ENCODE data around the gene GHRL.

GHRL gene

GRCh38 chr3:10305331-10305902 lies 12.7 kb upstream of the GHRL start:
- no peak overlapping the region for H2AFZ ChIP-seq (ENCODE audit: low read depth, low read length)
- H3K9me3 ChIP-seq (ENCODE audit: control insufficient read depth, low read length), result no peaks in the 10 kb centered on the region
- no peak overlapping the region for H2BK120ac ChIP-seq (ENCODE audit: low read depth, low read length)
- H4K91ac ChIP-seq (ENCODE audit: low read length), result no peak overlapping the region
- H4K8ac ChIP-seq (ENCODE audit: low read length), result no peak overlapping the region
- H3K23ac ChIP-seq (ENCODE audit: low read length in 2 of 2), result no peak overlapping the region
- H3K36me3 ChIP-seq (ENCODE audit: control insufficient read depth in 1 of 2, insufficient read depth in 2 of 2, low read depth in 1 of 2, low read length in 2 of 2), result peaks cover 73 to 98% of the 10 kb centered on the region in 2 experiments
- no peak overlapping the region for H2BK15ac ChIP-seq (ENCODE audit: low read depth, poor library complexity, severe bottlenecking)
- no peak overlapping the region for H3K4me2 ChIP-seq (ENCODE audit: low read length, poor library complexity, severe bottlenecking)
- no peak overlapping the region for H2BK12ac ChIP-seq (ENCODE audit: low read length in 2 of 2)
- H3K27me3 ChIP-seq (ENCODE audit: control insufficient read depth in 1 of 2, insufficient read depth in 1 of 2, low read length in 2 of 2), result no peaks in the 10 kb centered on the region
- no peaks in the 10 kb centered on the region for H3K4me1 ChIP-seq (ENCODE audit: control insufficient read depth, insufficient read depth, low read depth, low read length)
- no peak overlapping the region for H3K14ac ChIP-seq (ENCODE audit: low read length in 2 of 2)
- no peak overlapping the region for H3K4ac ChIP-seq (ENCODE audit: low read depth in 1 of 2, low read length in 2 of 2)
- H2AK5ac ChIP-seq (ENCODE audit: low read length, severe bottlenecking), result no peak overlapping the region
- H3K9ac ChIP-seq (ENCODE audit: low read length), result no peak overlapping the region
- no peak overlapping the region for H3K27ac ChIP-seq (ENCODE audit: low read length, poor library complexity, severe bottlenecking)
- peaks cover 34% of the 10 kb centered on the region for H3K79me1 ChIP-seq (replicated peaks; ENCODE audit: low read length, poor library complexity, severe bottlenecking)
- no peak for DNase-seq
- H3K4me3 ChIP-seq (ENCODE audit: insufficient read depth in 1 of 2, low read depth in 1 of 2, low read length in 2 of 2), result no peak overlapping the region
- no peak overlapping the region for H2BK5ac ChIP-seq (ENCODE audit: low read depth, low read length, poor library complexity, severe bottlenecking)
- no peak overlapping the region for H3K18ac ChIP-seq (ENCODE audit: low read depth in 1 of 2, low read length in 2 of 2)
- 100% methylated on average over 3 of the region's 4 CpGs for WGBS

GRCh38 chr3:10304905-10305304 lies 12.2 kb upstream of the GHRL start:
- H4K8ac ChIP-seq (ENCODE audit: low read length), result no peak overlapping the region
- H2BK5ac ChIP-seq (ENCODE audit: low read depth, low read length, poor library complexity, severe bottlenecking), result no peak overlapping the region
- H3K14ac ChIP-seq (ENCODE audit: low read length in 2 of 2), result no peak overlapping the region
- no peak overlapping the region for H3K4ac ChIP-seq (ENCODE audit: low read depth in 1 of 2, low read length in 2 of 2)
- 96% methylated on average over 7 of the region's 8 CpGs for WGBS
- no peak overlapping the region for H3K23ac ChIP-seq (ENCODE audit: low read length in 2 of 2)
- no peak overlapping the region for H2BK120ac ChIP-seq (ENCODE audit: low read depth, low read length)
- no peak overlapping the region for H2AFZ ChIP-seq (ENCODE audit: low read depth, low read length)
- H3K4me2 ChIP-seq (ENCODE audit: low read length, poor library complexity, severe bottlenecking), result no peak overlapping the region
- H3K79me1 ChIP-seq (replicated peaks; ENCODE audit: low read length, poor library complexity, severe bottlenecking), result peaks cover 36% of the 10 kb centered on the region
- no peak overlapping the region for H3K4me3 ChIP-seq (ENCODE audit: insufficient read depth in 1 of 2, low read depth in 1 of 2, low read length in 2 of 2)
- H2AK5ac ChIP-seq (ENCODE audit: low read length, severe bottlenecking), result no peak overlapping the region
- H3K27me3 ChIP-seq (ENCODE audit: control insufficient read depth in 1 of 2, insufficient read depth in 1 of 2, low read length in 2 of 2), result no peaks in the 10 kb centered on the region
- H3K4me1 ChIP-seq (ENCODE audit: control insufficient read depth, insufficient read depth, low read depth, low read length), result no peaks in the 10 kb centered on the region
- H2BK12ac ChIP-seq (ENCODE audit: low read length in 2 of 2), result no peak overlapping the region
- no peak overlapping the region for H4K91ac ChIP-seq (ENCODE audit: low read length)
- H3K9me3 ChIP-seq (ENCODE audit: control insufficient read depth, low read length), result no peaks in the 10 kb centered on the region
- no peak overlapping the region for H3K9ac ChIP-seq (ENCODE audit: low read length)
- no peak overlapping the region for H3K18ac ChIP-seq (ENCODE audit: low read depth in 1 of 2, low read length in 2 of 2)
- peaks cover 76 to 99% of the 10 kb centered on the region in 2 experiments for H3K36me3 ChIP-seq (ENCODE audit: control insufficient read depth in 1 of 2, insufficient read depth in 2 of 2, low read depth in 1 of 2, low read length in 2 of 2)
- no peak overlapping the region for H3K27ac ChIP-seq (ENCODE audit: low read length, poor library complexity, severe bottlenecking)
- H2BK15ac ChIP-seq (ENCODE audit: low read depth, poor library complexity, severe bottlenecking), result no peak overlapping the region
- DNase-seq, result no peak

DNA sequence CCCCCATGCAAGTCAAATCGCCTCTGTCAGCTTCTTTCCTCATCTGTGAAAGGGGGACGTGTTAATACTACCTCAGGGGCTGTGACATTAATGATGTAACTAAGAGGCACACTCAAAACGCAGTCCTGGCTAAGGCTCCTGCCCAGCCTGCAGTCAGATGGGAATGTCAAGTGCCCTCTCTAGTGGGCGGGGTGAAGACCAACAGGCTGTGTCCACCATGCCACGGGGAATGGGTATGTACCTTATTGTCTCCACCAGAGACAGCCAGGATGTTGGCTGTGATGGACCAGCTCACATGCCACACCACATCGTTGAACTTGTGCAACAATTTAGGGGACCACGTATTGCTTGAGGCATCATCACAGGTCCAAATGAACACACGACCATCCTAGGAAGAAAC lies 11.0 kb upstream of the GHRL start:
- Histone ChIP-seq H3K4me1 (ENCODE audit: control insufficient read depth, insufficient read depth, low read depth, low read length) (peaks cover 3% of the 10 kb centered on the region), H4K91ac (ENCODE audit: low read length) (no peak overlapping the region), H2AFZ (ENCODE audit: low read depth, low read length) (no peak overlapping the region), H3K79me1 (replicated peaks; ENCODE audit: low read length, poor library complexity, severe bottlenecking) (peaks cover 32% of the 10 kb centered on the region), H3K18ac (ENCODE audit: low read depth in 1 of 2, low read length in 2 of 2) (no peak overlapping the region), H2BK5ac (ENCODE audit: low read depth, low read length, poor library complexity, severe bottlenecking) (no peak overlapping the region), H2BK12ac (ENCODE audit: low read length in 2 of 2) (no peak overlapping the region), H3K27ac (ENCODE audit: low read length, poor library complexity, severe bottlenecking) (no peak overlapping the region), H3K9ac (ENCODE audit: low read length) (no peak overlapping the region), H3K4ac (ENCODE audit: low read depth in 1 of 2, low read length in 2 of 2) (no peak overlapping the region), H3K14ac (ENCODE audit: low read length in 2 of 2) (no peak overlapping the region), H3K9me3 (ENCODE audit: control insufficient read depth, low read length) (no peaks in the 10 kb centered on the region), H3K23ac (ENCODE audit: low read length in 2 of 2) (no peak overlapping the region), H3K27me3 (ENCODE audit: control insufficient read depth in 1 of 2, insufficient read depth in 1 of 2, low read length in 2 of 2) (no peaks in the 10 kb centered on the region), H2BK120ac (ENCODE audit: low read depth, low read length) (no peak overlapping the region), H3K36me3 (ENCODE audit: control insufficient read depth in 1 of 2, insufficient read depth in 2 of 2, low read depth in 1 of 2, low read length in 2 of 2) (peaks cover 75 to 98% of the 10 kb centered on the region in 2 experiments), H3K4me3 (ENCODE audit: insufficient read depth in 1 of 2, low read depth in 1 of 2, low read length in 2 of 2) (no peak overlapping the region), H2BK15ac (ENCODE audit: low read depth, poor library complexity, severe bottlenecking) (no peak overlapping the region), H2AK5ac (ENCODE audit: low read length, severe bottlenecking) (no peak overlapping the region), H4K8ac (ENCODE audit: low read length) (no peak overlapping the region), H3K4me2 (ENCODE audit: low read length, poor library complexity, severe bottlenecking) (no peak overlapping the region)
- WGBS, result 94% methylated on average over 8 of the region's 8 CpGs
- DNase-seq, result no peak

- Histone ChIP-seq H4K8ac (ENCODE audit: low read length) (no peak overlapping the region), H3K23ac (ENCODE audit: low read length in 2 of 2) (no peak overlapping the region), H2BK12ac (ENCODE audit: low read length in 2 of 2) (no peak overlapping the region), H3K9ac (ENCODE audit: low read length) (no peak overlapping the region), H3K4ac (ENCODE audit: low read depth in 1 of 2, low read length in 2 of 2) (no peak overlapping the region), H3K9me3 (ENCODE audit: control insufficient read depth, low read length) (no peaks in the 10 kb centered on the region), H3K79me1 (replicated peaks; ENCODE audit: low read length, poor library complexity, severe bottlenecking) (peaks cover 31% of the 10 kb centered on the region), H3K4me1 (ENCODE audit: control insufficient read depth, insufficient read depth, low read depth, low read length) (peaks cover 3% of the 10 kb centered on the region), H2AFZ (ENCODE audit: low read depth, low read length) (no peak overlapping the region), H3K27ac (ENCODE audit: low read length, poor library complexity, severe bottlenecking) (no peak overlapping the region), H3K27me3 (ENCODE audit: control insufficient read depth in 1 of 2, insufficient read depth in 1 of 2, low read length in 2 of 2) (no peaks in the 10 kb centered on the region), H2AK5ac (ENCODE audit: low read length, severe bottlenecking) (no peak overlapping the region), H2BK15ac (ENCODE audit: low read depth, poor library complexity, severe bottlenecking) (no peak overlapping the region), H3K14ac (ENCODE audit: low read length in 2 of 2) (no peak overlapping the region), H3K36me3 (ENCODE audit: control insufficient read depth in 1 of 2, insufficient read depth in 2 of 2, low read depth in 1 of 2, low read length in 2 of 2) (peaks cover 73 to 91% of the 10 kb centered on the region in 2 experiments), H3K18ac (ENCODE audit: low read depth in 1 of 2, low read length in 2 of 2) (no peak overlapping the region), H4K91ac (ENCODE audit: low read length) (no peak overlapping the region), H2BK120ac (ENCODE audit: low read depth, low read length) (no peak overlapping the region), H2BK5ac (ENCODE audit: low read depth, low read length, poor library complexity, severe bottlenecking) (no peak overlapping the region), H3K4me3 (ENCODE audit: insufficient read depth in 1 of 2, low read depth in 1 of 2, low read length in 2 of 2) (no peak overlapping the region), H3K4me2 (ENCODE audit: low read length, poor library complexity, severe bottlenecking) (no peak overlapping the region)
- no peak for DNase-seq
- 98% methylated on average over 9 of the region's 9 CpGs for WGBS
These were observed 10.4 kb upstream of the GHRL start for GRCh38 chr3:10303105-10303504.
